Upper lobe of left lung (tissue), 4 donors: ENCODE results near the gene GATB.

Source experiments
- CTCF ChIP-seq, 6 experiments: fragments of 450-650 bp in 4 of 6; fragments of 200-600 bp in 2 of 6; sonication (generic) in 2 of 6; IDR thresholded peaks; one replicate each; pipeline ENCODE4 v1.5.1; 2016 to 2019; ENCODE audit warnings: antibody characterized with exemption in 6 of 6
- EP300 ChIP-seq, 4 donors: sonication (generic); formaldehyde crosslinking; IDR thresholded peaks; one replicate each; pipeline ENCODE4 v1.5.1; 2017; ENCODE audit warnings: antibody characterized with exemption in 4 of 4, control low read depth in 2 of 4
- POLR2AphosphoS5 ChIP-seq, 2 donors: sonication (generic); formaldehyde crosslinking; IDR thresholded peaks; one replicate each; pipeline ENCODE4 v1.5.1; 2017; ENCODE audit warnings: antibody characterized with exemption in 2 of 2

- TF ChIP-seq CTCF (IDR thresholded peaks at IDR 0.05) (no peak), POLR2AphosphoS5 (IDR thresholded peaks at IDR 0.05) (no peak), EP300 (IDR thresholded peaks at IDR 0.05) (no peak)
These were observed 805 bp downstream of the GATB start for GRCh38 chr4:151760002-151760401.
